GM18909 (cell line): Measurements from ENCODE around the gene IRX4.
"Not testable (repeated sequence)": the region's sequence is repeated elsewhere in the genome, so short reads cannot be mapped to it uniquely, and the experiment has no call there.

Experiments
- ATAC-seq: cut with Tn5 transposase; IDR thresholded peaks from one replicate; pipeline ENCODE4 v1.9.1; 2021; ENCODE audit warnings: mild to moderate bottlenecking; ENCODE audit not compliant: unreplicated experiment, poor library complexity

Gene IRX4

GRCh38 chr5:1880377-1881025 lies 2.2 kb downstream of the IRX4 start:
- ATAC-seq = no peak

- ATAC-seq = no peak
These were observed 3.1 kb downstream of the IRX4 start for GRCh38 chr5:1879292-1880263.

- no peak for ATAC-seq
These were observed 4.5 kb downstream of the IRX4 start for GRCh38 chr5:1878050-1878849.

- ATAC-seq = no peak
These were observed 5.3 kb downstream of the IRX4 start for GRCh38 chr5:1877103-1878049.

GRCh38 chr5:1876660-1877064 lies 6.1 kb downstream of the IRX4 start:
- ATAC-seq = no peak

GRCh38 chr5:1875843-1876659 lies 6.7 kb downstream of the IRX4 start:
- ATAC-seq = no peak

GRCh38 chr5:1875281-1875842 lies 7.4 kb downstream of the IRX4 start:
- ATAC-seq = no peak

- ATAC-seq = no peak
These were observed 7.9 kb downstream of the IRX4 start for GRCh38 chr5:1874771-1875220.

GRCh38 chr5:1874348-1874747 lies 8.4 kb downstream of the IRX4 start:
- no peak for ATAC-seq

- no peak for ATAC-seq
These were observed 9.3 kb downstream of the IRX4 start for GRCh38 chr5:1873243-1873959.

GRCh38 chr5:1871441-1871840 lies 11.3 kb downstream of the IRX4 start:
- ATAC-seq = no peak

- ATAC-seq = not testable (repeated sequence)
These were observed 12.1 kb downstream of the IRX4 start for GRCh38 chr5:1870435-1871272.

GRCh38 chr5:1868886-1869475 lies 13.7 kb downstream of the IRX4 start:
- ATAC-seq = no peak

- ATAC-seq = no peak
These were observed 14.9 kb downstream of the IRX4 start for GRCh38 chr5:1867815-1868143.

- ATAC-seq = no peak
These were observed 15.5 kb downstream of the IRX4 start for GRCh38 chr5:1867114-1867814.

GRCh38 chr5:1865948-1866347 lies 16.8 kb downstream of the IRX4 start:
- no peak for ATAC-seq
